ENCODE data around the gene SF3A1. TPM values are rescaled to one million over a fixed set of nuclear protein-coding genes. Genes with fewer than 3 reads are reported as not detected.

Gene SF3A1
- total and polyA plus RNA-seq, 2 of the 13 experiments (the other 11 are each of a cell fraction or from before 2014, with no cell fraction given): 10.0 to 22.0 TPM

GRCh38 chr22:30406400-30406799 is 49.7 kb upstream of the SF3A1 start:
- intact Hi-C loops (cut with micrococcal nuclease; ENCODE audit: unreplicated experiment) (no loop called here), in situ Hi-C loops (cut with HindIII; ENCODE audit: extremely low pct_ligation_motif_present, low pct_unique_long_range_greater_than_20kb) (no loop called here)
- WGBS (ENCODE audit: low lambda C conversion rate): 96% methylated on average over 6 of the region's 6 CpGs
- H3K36me3 ChIP-seq (replicated peaks in 1 of 2; ENCODE audit: control insufficient read depth in 1 of 2, insufficient read depth in 2 of 2, low read length in 2 of 2): peaks cover 7 to 25% of the 10 kb centered on the region in 2 experiments; a peak in 4 of 5 replicates
- no peak overlapping the region for H3K4me2 ChIP-seq (ENCODE audit: low read depth, low read length)
- POLR2A ChIA-PET: interaction anchor here (2.1 to 6.5 kb wide), 2 partner anchors 10 to 17 kb away, joined by 9 to 65 read pairs; partner anchors contain the start of gene SEC14L2
- no peaks in the 10 kb centered on the region for H3K79me2 ChIP-seq (ENCODE audit: insufficient read depth, low read length)
- peak overlapping the region; percentile 38 for H3K27ac ChIP-seq (ENCODE audit: extremely low read length, insufficient read depth, low read length)
- CTCF ChIA-PET (ENCODE audit: low intra/inter-chr PET ratio, low total read pairs): no interaction called here
- peaks cover 60% of the 10 kb centered on the region for H3K4me1 ChIP-seq (ENCODE audit: insufficient read depth, low read length)
- H3K9ac ChIP-seq (ENCODE audit: insufficient read depth, low read depth, low read length): no peak overlapping the region
- H4K20me1 ChIP-seq (ENCODE audit: insufficient read depth, low read length): no peaks in the 10 kb centered on the region
- BruUV-seq (replicated peaks): no TSS peak
- H3K4me3 ChIP-seq (replicated peaks in 1 of 3; ENCODE audit: insufficient read depth in 1 of 3, low read depth in 2 of 3, low read length in 3 of 3): no peak overlapping the region
- TF ChIP-seq, protein P1, sequence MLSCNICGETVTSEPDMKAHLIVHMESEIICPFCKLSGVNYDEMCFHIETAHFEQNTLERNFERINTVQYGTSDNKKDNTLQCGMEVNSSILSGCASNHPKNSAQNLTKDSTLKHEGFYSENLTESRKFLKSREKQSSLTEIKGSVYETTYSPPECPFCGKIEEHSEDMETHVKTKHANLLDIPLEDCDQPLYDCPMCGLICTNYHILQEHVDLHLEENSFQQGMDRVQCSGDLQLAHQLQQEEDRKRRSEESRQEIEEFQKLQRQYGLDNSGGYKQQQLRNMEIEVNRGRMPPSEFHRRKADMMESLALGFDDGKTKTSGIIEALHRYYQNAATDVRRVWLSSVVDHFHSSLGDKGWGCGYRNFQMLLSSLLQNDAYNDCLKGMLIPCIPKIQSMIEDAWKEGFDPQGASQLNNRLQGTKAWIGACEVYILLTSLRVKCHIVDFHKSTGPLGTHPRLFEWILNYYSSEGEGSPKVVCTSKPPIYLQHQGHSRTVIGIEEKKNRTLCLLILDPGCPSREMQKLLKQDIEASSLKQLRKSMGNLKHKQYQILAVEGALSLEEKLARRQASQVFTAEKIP (CRISPR knock-in tag; IDR thresholded peaks at IDR 0.05; ENCODE audit: borderline replicate concordance): no peak
- no peak for TF ChIP-seq SRF (IDR thresholded peaks at IDR 0.05; ENCODE audit: low read depth, low read length)
- no peak for TF ChIP-seq MBNL3 (CRISPR knock-in tag; conservative IDR thresholded peaks at IDR 0.05)
- TF ChIP-seq RCOR2 (CRISPR knock-in tag; IDR thresholded peaks at IDR 0.05): no peak
- TF ChIP-seq CREB1 (IDR thresholded peaks at IDR 0.05): no peak
- no peak for TF ChIP-seq CREB1 (CRISPR knock-in tag; IDR thresholded peaks at IDR 0.05)
- TF ChIP-seq ZNF230 (CRISPR knock-in tag; IDR thresholded peaks at IDR 0.05): no peak
- TF ChIP-seq CEBPG (CRISPR knock-in tag; IDR thresholded peaks at IDR 0.05): no peak
- TF ChIP-seq ZNF841 (CRISPR knock-in tag; IDR thresholded peaks at IDR 0.05; ENCODE audit: borderline replicate concordance): no peak
- TF ChIP-seq, protein P2, sequence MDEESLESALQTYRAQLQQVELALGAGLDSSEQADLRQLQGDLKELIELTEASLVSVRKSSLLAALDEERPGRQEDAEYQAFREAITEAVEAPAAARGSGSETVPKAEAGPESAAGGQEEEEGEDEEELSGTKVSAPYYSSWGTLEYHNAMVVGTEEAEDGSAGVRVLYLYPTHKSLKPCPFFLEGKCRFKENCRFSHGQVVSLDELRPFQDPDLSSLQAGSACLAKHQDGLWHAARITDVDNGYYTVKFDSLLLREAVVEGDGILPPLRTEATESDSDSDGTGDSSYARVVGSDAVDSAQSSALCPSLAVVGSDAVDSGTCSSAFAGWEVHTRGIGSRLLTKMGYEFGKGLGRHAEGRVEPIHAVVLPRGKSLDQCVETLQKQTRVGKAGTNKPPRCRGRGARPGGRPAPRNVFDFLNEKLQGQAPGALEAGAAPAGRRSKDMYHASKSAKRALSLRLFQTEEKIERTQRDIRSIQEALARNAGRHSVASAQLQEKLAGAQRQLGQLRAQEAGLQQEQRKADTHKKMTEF (CRISPR knock-in tag; IDR thresholded peaks at IDR 0.05): no peak
- TF ChIP-seq TBX3 (IDR thresholded peaks at IDR 0.05; ENCODE audit: borderline replicate concordance): no peak
- TF ChIP-seq ZBTB7B (CRISPR knock-in tag; IDR thresholded peaks at IDR 0.05): no peak
- no peak for TF ChIP-seq TMF1 (CRISPR knock-in tag; IDR thresholded peaks at IDR 0.05; ENCODE audit: low read depth)
- no peak for TF ChIP-seq MXD1 (CRISPR knock-in tag; IDR thresholded peaks at IDR 0.05)
- TF ChIP-seq ZNF550 (CRISPR knock-in tag; IDR thresholded peaks at IDR 0.05; ENCODE audit: borderline replicate concordance): no peak
- TF ChIP-seq, protein P3, sequence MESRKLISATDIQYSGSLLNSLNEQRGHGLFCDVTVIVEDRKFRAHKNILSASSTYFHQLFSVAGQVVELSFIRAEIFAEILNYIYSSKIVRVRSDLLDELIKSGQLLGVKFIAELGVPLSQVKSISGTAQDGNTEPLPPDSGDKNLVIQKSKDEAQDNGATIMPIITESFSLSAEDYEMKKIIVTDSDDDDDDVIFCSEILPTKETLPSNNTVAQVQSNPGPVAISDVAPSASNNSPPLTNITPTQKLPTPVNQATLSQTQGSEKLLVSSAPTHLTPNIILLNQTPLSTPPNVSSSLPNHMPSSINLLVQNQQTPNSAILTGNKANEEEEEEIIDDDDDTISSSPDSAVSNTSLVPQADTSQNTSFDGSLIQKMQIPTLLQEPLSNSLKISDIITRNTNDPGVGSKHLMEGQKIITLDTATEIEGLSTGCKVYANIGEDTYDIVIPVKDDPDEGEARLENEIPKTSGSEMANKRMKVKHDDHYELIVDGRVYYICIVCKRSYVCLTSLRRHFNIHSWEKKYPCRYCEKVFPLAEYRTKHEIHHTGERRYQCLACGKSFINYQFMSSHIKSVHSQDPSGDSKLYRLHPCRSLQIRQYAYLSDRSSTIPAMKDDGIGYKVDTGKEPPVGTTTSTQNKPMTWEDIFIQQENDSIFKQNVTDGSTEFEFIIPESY (CRISPR knock-in tag; IDR thresholded peaks at IDR 0.05): no peak
- TF ChIP-seq ZKSCAN8 (CRISPR knock-in tag; IDR thresholded peaks at IDR 0.05; ENCODE audit: borderline replicate concordance): no peak
- no peaks in the 10 kb centered on the region for H3K9me3 ChIP-seq (ENCODE audit: low read length)
- no peak overlapping the region for H2AFZ ChIP-seq (ENCODE audit: low read length)
- FAIRE-seq (no peak), ATAC-seq (no peak), DNase-seq (ENCODE audit: low spot score) (no peak)
- no peaks in the 10 kb centered on the region for H3K27me3 ChIP-seq (ENCODE audit: control insufficient read depth in 1 of 2, insufficient read depth in 2 of 2, low read length in 2 of 2)
